GM23338 (cell line): ENCODE results near the gene ERGIC3.

Experiments used
- CREB1 ChIP-seq: fragments of 250-450 bp; sonication (Bioruptor Pico); IDR thresholded peaks from 2 replicates; pipeline ENCODE4 v1.5.0; 2020; ENCODE audit warnings: low read depth, mild to moderate bottlenecking, moderate library complexity
- POLR2AphosphoS5 ChIP-seq: IDR thresholded peaks from 2 replicates; pipeline ENCODE4 v1.6.1; 2016; ENCODE audit warnings: antibody characterized with exemption, low read depth
- STAT1 ChIP-seq: IDR thresholded peaks from one replicate; pipeline ENCODE4 v1.6.1; 2016; ENCODE audit warnings: antibody characterized with exemption; ENCODE audit not compliant: unreplicated experiment
- TF ChIP-seq, protein P1 (sequence below), 2 experiments: fragments of 200-600 bp in 1 of 2; sonication (generic) in 1 of 2; conservative IDR thresholded peaks; 2 replicates each; pipeline versions ENCODE4 v1.5.1 to v1.6.1; 2016 to 2017; ENCODE audit warnings: antibody characterized with exemption in 2 of 2, low read depth in 2 of 2, mild to moderate bottlenecking in 2 of 2, moderate library complexity in 1 of 2

DNA sequence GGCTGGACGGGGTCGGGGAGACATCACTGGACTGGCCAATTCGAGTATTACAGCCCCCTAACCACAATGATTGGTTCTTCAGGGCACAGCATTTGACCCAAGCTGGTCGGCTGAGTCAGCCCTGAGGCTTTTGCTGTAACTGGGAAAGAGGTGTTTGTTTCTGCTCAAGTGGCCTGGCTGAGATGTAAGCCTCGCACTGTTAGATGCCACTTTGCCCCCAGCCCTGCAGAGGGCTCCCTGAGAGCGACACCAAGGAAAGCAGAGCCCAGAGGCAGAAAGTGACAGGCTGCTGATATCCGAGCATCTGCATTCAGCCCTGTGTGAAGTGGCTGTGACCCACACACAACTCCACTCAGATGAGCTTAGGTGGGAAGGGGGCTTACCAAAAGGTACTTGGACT is 19.4 kb downstream of the ERGIC3 start:
- TF ChIP-seq, protein P1, sequence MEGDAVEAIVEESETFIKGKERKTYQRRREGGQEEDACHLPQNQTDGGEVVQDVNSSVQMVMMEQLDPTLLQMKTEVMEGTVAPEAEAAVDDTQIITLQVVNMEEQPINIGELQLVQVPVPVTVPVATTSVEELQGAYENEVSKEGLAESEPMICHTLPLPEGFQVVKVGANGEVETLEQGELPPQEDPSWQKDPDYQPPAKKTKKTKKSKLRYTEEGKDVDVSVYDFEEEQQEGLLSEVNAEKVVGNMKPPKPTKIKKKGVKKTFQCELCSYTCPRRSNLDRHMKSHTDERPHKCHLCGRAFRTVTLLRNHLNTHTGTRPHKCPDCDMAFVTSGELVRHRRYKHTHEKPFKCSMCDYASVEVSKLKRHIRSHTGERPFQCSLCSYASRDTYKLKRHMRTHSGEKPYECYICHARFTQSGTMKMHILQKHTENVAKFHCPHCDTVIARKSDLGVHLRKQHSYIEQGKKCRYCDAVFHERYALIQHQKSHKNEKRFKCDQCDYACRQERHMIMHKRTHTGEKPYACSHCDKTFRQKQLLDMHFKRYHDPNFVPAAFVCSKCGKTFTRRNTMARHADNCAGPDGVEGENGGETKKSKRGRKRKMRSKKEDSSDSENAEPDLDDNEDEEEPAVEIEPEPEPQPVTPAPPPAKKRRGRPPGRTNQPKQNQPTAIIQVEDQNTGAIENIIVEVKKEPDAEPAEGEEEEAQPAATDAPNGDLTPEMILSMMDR (conservative IDR thresholded peaks at IDR 0.05; ENCODE audit: low read depth in 2 of 2) = peak; percentile 46 to 76
- TF ChIP-seq POLR2AphosphoS5 (no peak), STAT1 (no peak), CREB1 (CRISPR knock-in tag) (no peak)
